Stimulated activated CD4-positive, alpha-beta T cell treated with anti-CD3 and anti-CD28 coated beads, Interleukin-2, amount 100 ng/mL, for 48 hours (primary cell): ENCODE results near the gene KIFAP3.
"Not testable (repeated sequence)": the region's sequence is repeated elsewhere in the genome, so short reads cannot be mapped to it uniquely, and the experiment has no call there.

Experiments used
- DNase-seq, 2 donors: peaks; one replicate each; pipeline ENCODE4 v3.0.0-alpha.2; 2020

The KIFAP3 gene

DNA sequence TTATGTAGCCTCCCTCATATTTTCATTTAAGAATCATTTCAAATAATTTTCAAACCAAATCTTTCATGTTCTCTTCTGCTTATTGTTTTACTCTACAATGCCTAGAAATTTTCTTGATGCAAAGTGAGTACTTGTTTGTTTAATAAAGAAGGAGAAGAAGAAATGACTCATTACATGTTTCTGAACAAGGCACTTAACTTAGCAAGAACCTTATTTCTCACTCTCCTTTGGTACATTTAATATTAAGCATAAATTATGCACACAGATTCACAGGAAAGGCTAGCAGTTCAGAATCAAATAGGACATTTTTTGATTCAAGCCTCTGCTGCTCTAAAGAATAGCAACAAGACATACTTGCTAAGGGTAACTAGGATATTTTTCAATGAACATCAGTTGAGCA lies 189.9 kb downstream of the KIFAP3 start:
- no peak for DNase-seq

- DNase-seq: no peak
Measured at GRCh38 chr1:169882039-169882511, 192.4 kb downstream of the KIFAP3 start.

DNA sequence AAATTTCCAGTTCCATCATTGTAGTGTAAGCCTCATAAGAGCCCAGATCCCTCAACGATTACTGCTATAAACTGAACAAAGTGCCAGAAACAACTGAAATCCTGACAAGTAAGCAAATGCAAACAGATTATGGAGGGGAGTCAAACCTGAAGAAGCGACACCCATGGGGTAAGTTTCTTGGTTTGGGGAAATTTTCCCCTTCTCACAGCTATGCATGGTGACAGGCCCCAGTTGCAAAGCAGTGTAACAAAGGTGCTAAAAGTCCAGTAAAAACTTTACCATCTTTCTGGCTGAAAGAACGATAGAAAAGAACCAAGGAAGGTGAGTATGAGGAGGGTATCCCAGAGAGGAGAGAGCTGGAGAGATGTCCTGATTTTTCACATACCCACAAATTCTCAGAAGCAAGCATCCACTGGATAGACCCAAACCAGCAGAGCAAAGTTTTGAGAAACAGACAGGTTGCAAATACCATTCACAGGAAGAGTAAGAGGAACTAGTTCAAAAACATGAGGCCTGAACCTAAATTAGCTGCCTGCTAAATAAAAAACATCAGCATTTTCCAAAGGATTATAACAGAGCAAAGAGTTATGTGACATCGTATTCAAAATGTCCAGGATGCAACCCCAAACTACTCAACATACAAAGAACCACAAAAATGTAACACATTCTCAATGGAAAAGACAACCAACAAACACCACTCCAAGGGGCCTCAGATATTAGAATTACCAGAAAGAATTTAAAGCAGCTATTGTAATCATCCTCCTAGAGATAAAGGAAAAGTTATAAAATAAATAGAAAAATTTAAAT lies 195.3 kb downstream of the KIFAP3 start:
- DNase-seq: no peak

- DNase-seq: no peak
Measured at GRCh38 chr1:169878498-169878897, 196.0 kb downstream of the KIFAP3 start.

DNA sequence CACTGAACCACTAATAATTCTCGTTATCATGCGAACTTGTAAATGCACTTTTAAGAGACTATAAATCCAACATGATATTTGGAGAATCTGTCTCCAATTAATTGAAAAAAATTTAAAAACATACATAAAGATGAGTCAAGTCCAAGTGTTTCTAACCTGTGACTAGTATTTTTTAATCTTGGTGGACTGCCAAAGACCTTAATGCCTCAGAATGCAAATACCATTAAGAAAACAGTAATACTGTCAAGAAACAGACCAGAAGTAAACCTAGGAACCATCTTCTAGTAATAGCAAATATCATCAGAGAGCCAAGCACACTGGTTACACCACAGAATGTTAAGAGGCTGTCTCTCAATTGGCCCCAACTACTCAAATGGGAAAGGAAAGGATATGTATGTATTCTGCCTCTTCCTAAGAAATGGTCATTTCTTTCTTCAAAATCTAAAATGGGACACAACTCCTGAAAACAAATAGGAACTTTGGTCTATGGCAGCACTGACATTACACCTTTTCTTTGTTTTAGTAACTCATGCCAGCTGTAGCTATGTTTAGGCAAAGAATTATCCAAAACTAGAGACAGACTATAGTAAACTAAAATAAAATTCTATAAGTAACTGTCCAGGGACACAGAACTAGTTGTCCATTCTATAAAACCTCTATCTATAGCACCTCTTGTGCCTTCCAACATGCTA lies 196.5 kb downstream of the KIFAP3 start:
- DNase-seq: no peak

DNA sequence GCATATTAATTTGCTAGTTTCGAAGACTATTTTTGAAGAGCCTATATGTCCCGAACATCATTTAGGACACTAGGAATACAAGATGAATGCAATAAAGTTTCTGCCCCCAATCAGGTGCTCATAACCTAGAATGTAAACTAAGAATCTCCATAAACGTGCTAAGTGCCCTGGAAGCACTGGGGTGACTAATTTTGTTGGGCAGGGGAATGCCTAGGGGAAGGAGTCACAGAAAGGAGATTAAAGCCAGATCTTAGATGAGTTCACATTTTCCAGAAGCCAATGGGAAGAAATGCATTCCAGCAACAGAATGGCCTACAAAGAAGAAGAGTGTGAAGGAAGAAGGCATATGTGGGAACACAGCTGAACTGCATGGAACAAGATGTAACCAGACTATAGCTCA lies 200.3 kb downstream of the KIFAP3 start:
- no peak for DNase-seq

GRCh38 chr1:169873582-169874199 lies 200.8 kb downstream of the KIFAP3 start:
- no peak for DNase-seq

- DNase-seq: no peak
Measured at GRCh38 chr1:169872906-169873305, 201.6 kb downstream of the KIFAP3 start.

- not testable (repeated sequence) for DNase-seq
Measured at GRCh38 chr1:169871988-169872387, 202.5 kb downstream of the KIFAP3 start.
